Liver (tissue), 9 donors: ENCODE data around the gene SORCS2. TPM values are rescaled to one million over a fixed set of nuclear protein-coding genes. Genes with fewer than 3 reads are reported as not detected.

ENCODE experiments used
- DNase-seq: peaks from one replicate; pipeline ENCODE4 v3.0.0-alpha.2; 2017; ENCODE audit warnings: low spot score
- H3K27ac ChIP-seq, 2 donors: one replicate each; pipeline ENCODE4 v1.7.0; 2013; ENCODE audit warnings: inconsistent platforms in 2 of 2, low read length in 2 of 2, control low read depth in 1 of 2, low read depth in 1 of 2, mild to moderate bottlenecking in 1 of 2
- H3K27me3 ChIP-seq, 4 donors: one replicate each; pipeline versions ENCODE4 v1.6.1 to v1.7.0; 2013; ENCODE audit warnings: low read length in 3 of 4, inconsistent platforms in 1 of 4, mild to moderate bottlenecking in 1 of 4, moderate library complexity in 1 of 4; ENCODE audit not compliant: control insufficient read depth in 4 of 4, insufficient read depth in 4 of 4
- H3K36me3 ChIP-seq, 4 donors: one replicate each; pipeline versions ENCODE4 v1.6.1 to v1.7.0; 2013; ENCODE audit warnings: low read length in 3 of 4, mild to moderate bottlenecking in 3 of 4, low read depth in 1 of 4, moderate library complexity in 1 of 4; ENCODE audit not compliant: control insufficient read depth in 4 of 4, insufficient read depth in 3 of 4
- H3K4me1 ChIP-seq, 4 donors: one replicate each; pipeline versions ENCODE4 v1.6.1 to v1.7.0; 2013; ENCODE audit warnings: low read length in 3 of 4, mild to moderate bottlenecking in 3 of 4, moderate library complexity in 1 of 4; ENCODE audit not compliant: control insufficient read depth in 4 of 4, insufficient read depth in 4 of 4
- H3K4me3 ChIP-seq, 3 donors: one replicate each; pipeline versions ENCODE4 v1.6.1 to v1.7.0; 2013; ENCODE audit warnings: low read length in 3 of 3, control low read depth in 1 of 3, low read depth in 1 of 3, mild to moderate bottlenecking in 1 of 3
- H3K9ac ChIP-seq, 2 donors: one replicate each; pipeline ENCODE4 v1.7.0; 2013; ENCODE audit warnings: low read length in 2 of 2, mild to moderate bottlenecking in 2 of 2, moderate library complexity in 2 of 2, control low read depth in 1 of 2, low read depth in 1 of 2
- H3K9me3 ChIP-seq, 4 donors: one replicate each; pipeline versions ENCODE4 v1.6.1 to v1.7.0; 2013; ENCODE audit warnings: low read length in 3 of 4; ENCODE audit not compliant: control insufficient read depth in 4 of 4
- EGR1 ChIP-seq, 2 donors: IDR thresholded peaks; 2 replicates each; pipeline ENCODE4 v1.6.1; 2016 to 2018; ENCODE audit warnings: antibody characterized with exemption in 2 of 2, low read depth in 2 of 2
- FOXA1 ChIP-seq: IDR thresholded peaks from 2 replicates; pipeline ENCODE4 v1.6.1; 2016; ENCODE audit warnings: antibody characterized with exemption
- FOXA2 ChIP-seq: IDR thresholded peaks from 2 replicates; pipeline ENCODE4 v1.6.1; 2016; ENCODE audit warnings: antibody characterized with exemption
- GABPA ChIP-seq, 2 donors: IDR thresholded peaks in 1 of 2; conservative IDR thresholded peaks in 1 of 2; 2 replicates each; pipeline ENCODE4 v1.6.1; 2016; ENCODE audit warnings: antibody characterized with exemption in 2 of 2, mild to moderate bottlenecking in 1 of 2, moderate library complexity in 1 of 2
- HNF4A ChIP-seq, 2 donors: conservative IDR thresholded peaks; 2 replicates each; pipeline ENCODE4 v1.6.1; 2016; ENCODE audit warnings: antibody characterized with exemption in 2 of 2, mild to moderate bottlenecking in 2 of 2
- JUND ChIP-seq, 2 donors: IDR thresholded peaks; 2 replicates each; pipeline ENCODE4 v1.6.1; 2016; ENCODE audit warnings: antibody characterized with exemption in 2 of 2
- NR2F2 ChIP-seq: IDR thresholded peaks from 2 replicates; pipeline ENCODE4 v1.6.1; 2016; ENCODE audit warnings: antibody characterized with exemption
- RAD21 ChIP-seq, 2 donors: IDR thresholded peaks; 2 replicates each; pipeline ENCODE4 v1.6.1; 2016; ENCODE audit warnings: antibody characterized with exemption in 2 of 2, mild to moderate bottlenecking in 2 of 2
- RXRA ChIP-seq, 2 donors: IDR thresholded peaks; 2 replicates each; pipeline ENCODE4 v1.6.1; 2017 to 2018; ENCODE audit warnings: antibody characterized with exemption in 2 of 2, mild to moderate bottlenecking in 1 of 2
- SP1 ChIP-seq: IDR thresholded peaks from 2 replicates; pipeline ENCODE4 v1.6.1; 2018; ENCODE audit warnings: antibody characterized with exemption, mild to moderate bottlenecking
- WGBS: extraction: QIAGEN DNeasy Blood & Tissue Kit; methylation state at CpG from one replicate; pipeline ENCODE4 v1.1.7; 2013; 5-methylcytosine and 5-hydroxymethylcytosine counted together
- polyA plus RNA-seq, 2 donors: library from polyadenylated mRNA; stranded (reverse) in 1 of 2; unstranded in 1 of 2; fragments of 200-250 nt in 1 of 2; fragments of >200 nt in 1 of 2; fragmentation: Nextera tagmentation in 1 of 2; extraction: Ambion mirVana in 1 of 2; gene quantifications; one replicate each; pipeline versions ENCODE4 v1.2.1 to v1.2.3, GENCODE V29; 2013 to 2015
- total RNA-seq, 2 donors: library from RNA; depleted of rRNA; stranded (reverse); fragments of >200 nt; gene quantifications; one replicate each; pipeline ENCODE4 v1.2.3, GENCODE V29; 2014
- TF ChIP-seq, protein P1 (sequence below): IDR thresholded peaks from 2 replicates; pipeline ENCODE4 v1.6.1; 2016; ENCODE audit warnings: antibody characterized with exemption
- TF ChIP-seq, protein P2 (sequence below): IDR thresholded peaks from 2 replicates; pipeline ENCODE4 v1.6.1; 2016; ENCODE audit warnings: antibody characterized with exemption
- TF ChIP-seq, protein P3 (sequence below): fragments of 150-350 bp; IDR thresholded peaks from 2 replicates; pipeline ENCODE4 v1.5.1; 2017; ENCODE audit warnings: improper control_type of control experiment, low read depth, low read length; ENCODE audit not compliant: missing input control
- donor health status: healthy.
- donor health status: healthy.
- donor health status: healthy.
- donor health status: healthy.
- donor health status: healthy.

The SORCS2 gene
- total and polyA plus RNA-seq, 4 donors = 0.10 to 1.4 (median 0.92) TPM

DNA sequence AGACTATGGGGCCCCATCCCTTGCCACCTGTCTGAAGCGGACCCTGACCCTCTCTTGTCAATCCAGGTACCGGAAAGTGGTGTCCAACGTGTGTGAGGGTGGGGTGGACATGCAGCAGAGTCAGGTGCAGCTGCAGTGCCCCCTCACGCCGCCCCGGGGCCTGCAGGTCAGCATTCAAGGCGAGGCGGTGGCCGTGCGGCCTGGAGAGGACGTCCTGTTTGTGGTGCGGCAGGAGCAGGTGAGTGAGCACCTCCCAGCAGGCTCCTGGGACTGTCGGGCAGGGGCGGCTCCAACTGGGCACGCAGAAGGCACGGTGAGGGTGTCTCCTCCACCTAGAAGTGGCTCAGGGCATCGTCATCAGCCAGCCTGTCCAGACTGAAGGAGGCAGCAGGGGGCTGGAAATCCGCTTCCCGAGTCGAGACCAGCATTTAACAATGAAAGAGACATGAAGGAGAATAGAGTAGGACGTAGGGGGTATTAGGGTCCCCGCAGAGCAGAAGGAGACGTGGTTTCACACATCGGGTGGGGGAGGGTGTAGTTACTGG is 525.7 kb downstream of the SORCS2 start:
- H3K36me3 ChIP-seq = no peaks in the 10 kb centered on the region
- H3K9me3 ChIP-seq = peaks cover 0 to 5% (median 2%) of the 10 kb centered on the region in 4 donors
- H3K9ac ChIP-seq = no peak overlapping the region
- WGBS = 83% methylated on average over 24 of the region's 24 CpGs
- no peak overlapping the region for H3K27ac ChIP-seq
- TF ChIP-seq, protein P1, sequence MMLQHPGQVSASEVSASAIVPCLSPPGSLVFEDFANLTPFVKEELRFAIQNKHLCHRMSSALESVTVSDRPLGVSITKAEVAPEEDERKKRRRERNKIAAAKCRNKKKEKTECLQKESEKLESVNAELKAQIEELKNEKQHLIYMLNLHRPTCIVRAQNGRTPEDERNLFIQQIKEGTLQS = no peak
- TF ChIP-seq, protein P2, sequence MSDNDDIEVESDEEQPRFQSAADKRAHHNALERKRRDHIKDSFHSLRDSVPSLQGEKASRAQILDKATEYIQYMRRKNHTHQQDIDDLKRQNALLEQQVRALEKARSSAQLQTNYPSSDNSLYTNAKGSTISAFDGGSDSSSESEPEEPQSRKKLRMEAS = no peak
- TF ChIP-seq NR2F2 (no peak), EGR1 (IDR thresholded peaks at IDR 0.05; ENCODE audit: low read depth in 2 of 2) (no peak), SP1 (no peak), FOXA2 (no peak), JUND (IDR thresholded peaks at IDR 0.05) (no peak), GABPA (IDR thresholded peaks at IDR 0.05 in 1 of 2, conservative IDR thresholded peaks at IDR 0.05 in 1 of 2) (no peak), RXRA (IDR thresholded peaks at IDR 0.05) (no peak)
- no peaks in the 10 kb centered on the region for H3K27me3 ChIP-seq
- H3K4me3 ChIP-seq = no peak overlapping the region
- peaks cover 0 to 3% (median 0%) of the 10 kb centered on the region in 4 donors for H3K4me1 ChIP-seq
- DNase-seq = no peak

GRCh38 chr4:7719354-7720174 is 527.2 kb downstream of the SORCS2 start:
- Histone ChIP-seq H3K27me3 (no peaks in the 10 kb centered on the region), H3K4me1 (peaks cover 0 to 3% (median 0%) of the 10 kb centered on the region in 4 donors), H3K27ac (no peak overlapping the region), H3K36me3 (no peaks in the 10 kb centered on the region), H3K4me3 (no peak overlapping the region), H3K9me3 (no peaks in the 10 kb centered on the region), H3K9ac (no peak overlapping the region)
- DNase-seq = peak; percentile 70
- TF ChIP-seq RAD21 (IDR thresholded peaks at IDR 0.05) (peak; percentile 87 to 88), NR2F2 (no peak), HNF4A (conservative IDR thresholded peaks at IDR 0.05) (no peak), SP1 (no peak)
- TF ChIP-seq, protein P1 = no peak
- TF ChIP-seq, protein P3, sequence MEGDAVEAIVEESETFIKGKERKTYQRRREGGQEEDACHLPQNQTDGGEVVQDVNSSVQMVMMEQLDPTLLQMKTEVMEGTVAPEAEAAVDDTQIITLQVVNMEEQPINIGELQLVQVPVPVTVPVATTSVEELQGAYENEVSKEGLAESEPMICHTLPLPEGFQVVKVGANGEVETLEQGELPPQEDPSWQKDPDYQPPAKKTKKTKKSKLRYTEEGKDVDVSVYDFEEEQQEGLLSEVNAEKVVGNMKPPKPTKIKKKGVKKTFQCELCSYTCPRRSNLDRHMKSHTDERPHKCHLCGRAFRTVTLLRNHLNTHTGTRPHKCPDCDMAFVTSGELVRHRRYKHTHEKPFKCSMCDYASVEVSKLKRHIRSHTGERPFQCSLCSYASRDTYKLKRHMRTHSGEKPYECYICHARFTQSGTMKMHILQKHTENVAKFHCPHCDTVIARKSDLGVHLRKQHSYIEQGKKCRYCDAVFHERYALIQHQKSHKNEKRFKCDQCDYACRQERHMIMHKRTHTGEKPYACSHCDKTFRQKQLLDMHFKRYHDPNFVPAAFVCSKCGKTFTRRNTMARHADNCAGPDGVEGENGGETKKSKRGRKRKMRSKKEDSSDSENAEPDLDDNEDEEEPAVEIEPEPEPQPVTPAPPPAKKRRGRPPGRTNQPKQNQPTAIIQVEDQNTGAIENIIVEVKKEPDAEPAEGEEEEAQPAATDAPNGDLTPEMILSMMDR = peak; percentile 69
- TF ChIP-seq, protein P2 = no peak
- whole genome bisulfite sequencing = 30% methylated on average over 33 of the region's 33 CpGs

DNA sequence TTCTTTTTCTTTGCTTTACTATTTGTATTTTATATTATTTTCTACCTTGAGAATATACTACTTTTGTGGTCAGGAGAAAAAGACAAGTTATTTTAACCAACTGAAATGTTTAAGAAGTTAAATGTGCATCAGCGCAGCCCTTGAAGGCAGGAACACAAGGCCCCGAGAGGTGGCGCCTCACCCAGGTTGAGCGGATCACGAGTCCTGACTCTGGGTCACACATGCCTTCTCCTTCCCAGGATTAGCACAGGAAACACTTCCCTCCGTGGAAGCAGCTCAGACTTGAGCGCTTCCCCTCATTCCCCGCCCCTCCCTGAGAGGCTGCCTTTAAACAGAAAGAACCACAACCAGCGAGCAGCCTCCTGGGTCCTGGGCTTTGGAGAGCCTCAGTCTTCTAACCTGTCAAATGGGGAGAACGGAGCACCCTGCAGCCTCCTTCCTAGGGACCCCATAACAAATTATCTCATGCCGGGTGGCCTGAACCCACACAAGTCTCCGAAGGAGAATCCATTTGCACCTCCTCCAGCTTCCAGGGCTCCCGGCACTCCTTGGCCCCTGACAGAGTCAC is 529.7 kb downstream of the SORCS2 start:
- no peaks in the 10 kb centered on the region for H3K27me3 ChIP-seq
- H3K4me1 ChIP-seq = peaks cover 0 to 3% (median 0%) of the 10 kb centered on the region in 4 donors
- 78% methylated on average over 13 of the region's 13 CpGs for WGBS
- no peak for TF ChIP-seq FOXA1
- TF ChIP-seq RAD21 (IDR thresholded peaks at IDR 0.05) = peak in 1 of 2 donors; percentile 52
- H3K36me3 ChIP-seq = no peaks in the 10 kb centered on the region
- H3K4me3 ChIP-seq = no peak overlapping the region
- no peaks in the 10 kb centered on the region for H3K9me3 ChIP-seq
- H3K27ac ChIP-seq = no peak overlapping the region
- no peak for DNase-seq
- H3K9ac ChIP-seq = no peak overlapping the region
